Measurements from ENCODE around the gene PHKB. TPM values are rescaled to one million over a fixed set of nuclear protein-coding genes. Genes with fewer than 3 reads are reported as not detected.

Gene PHKB
- total RNA-seq, 1 experiment from 2014 or later: 38.8 TPM

- H3K27ac ChIP-seq (ENCODE audit: insufficient read length, low read depth, low read length): no peak overlapping the region
Observed at GRCh38 chr16:47732122-47732521, 271.0 kb downstream of the PHKB start.

More at GRCh38 chr16:47732122-47732521, 271.0 kb downstream of the PHKB start:
- no peak overlapping the region for H4K5ac ChIP-seq (ENCODE audit: insufficient read length, low read depth, low read length)
- no peak overlapping the region for H3K18ac ChIP-seq (ENCODE audit: insufficient read length, low read depth, low read length)
- Mint-ChIP-seq H3K36me3 (ENCODE audit: insufficient read depth in 1 of 3, low read depth in 3 of 3) (no peaks in the 10 kb centered on the region), H3K4me3 (no peak overlapping the region), H3K4me1 (peaks cover 27 to 41% of the 10 kb centered on the region in 2 experiments), H3K27me3 (ENCODE audit: low read depth) (no peaks in the 10 kb centered on the region), H3K9me3 (no peaks in the 10 kb centered on the region), H3K27ac (no peak overlapping the region)
- H3K79me1 ChIP-seq (ENCODE audit: insufficient read depth, low read depth, low read length, poor library complexity, severe bottlenecking): no peaks in the 10 kb centered on the region
- no peak overlapping the region for H4K8ac ChIP-seq (replicated peaks; ENCODE audit: insufficient read length, low read depth, low read length)
- H3T11ph ChIP-seq (ENCODE audit: low read length): no peak overlapping the region
- H2BK15ac ChIP-seq (ENCODE audit: low read depth, low read length): no peak overlapping the region
- H3K14ac ChIP-seq (ENCODE audit: insufficient read depth, low read length): no peak overlapping the region
- no peak overlapping the region for H3K23ac ChIP-seq (ENCODE audit: insufficient read length, low read depth, low read length)
- DNase-seq: no peak
- no peak overlapping the region for H2BK5ac ChIP-seq (ENCODE audit: insufficient read length, low read length)
- H3K9ac ChIP-seq (ENCODE audit: extremely low read depth, insufficient read length, low read length): no peak overlapping the region
- no CpG with 5 or more reads among the region's 3 CpGs for WGBS (ENCODE audit: extremely low coverage, insufficient read length, low lambda C conversion rate)
- no peak overlapping the region for H2AK5ac ChIP-seq (ENCODE audit: insufficient read length, low read length)
- H3K4ac ChIP-seq (ENCODE audit: low read depth, low read length): no peak overlapping the region
- H3K4me1 ChIP-seq (ENCODE audit: insufficient read depth, low read length): 0 out of 2 replicates have a peak, but pooled peaks cover 2% of the 10 kb centered on the region
- no peak overlapping the region for H3K56ac ChIP-seq (ENCODE audit: insufficient read length, low read depth, low read length)
- no peak for TF ChIP-seq CTCF (conservative IDR thresholded peaks at IDR 0.05)
- H4K91ac ChIP-seq (ENCODE audit: insufficient read length, low read depth, low read length): no peak overlapping the region
- no peak overlapping the region for H2BK12ac ChIP-seq (ENCODE audit: insufficient read length, low read depth, low read length)
- no peak overlapping the region for H3K4me2 ChIP-seq (ENCODE audit: insufficient read depth, insufficient read length, low read length)
- H2AFZ ChIP-seq (ENCODE audit: low read length): no peak overlapping the region
- no peaks in the 10 kb centered on the region for H3K79me2 ChIP-seq (ENCODE audit: insufficient read depth, low read length)
- H3K9me3 ChIP-seq (ENCODE audit: control insufficient read depth, low read depth, low read length): no peaks in the 10 kb centered on the region
- H2BK120ac ChIP-seq (ENCODE audit: low read depth, low read length, poor library complexity, severe bottlenecking): no peak overlapping the region
- H2BK20ac ChIP-seq (ENCODE audit: low read depth, low read length, poor library complexity, severe bottlenecking): no peak overlapping the region
- no peaks in the 10 kb centered on the region for H4K20me1 ChIP-seq (ENCODE audit: control insufficient read depth, insufficient read depth, insufficient read length)
- H3K23me2 ChIP-seq (ENCODE audit: insufficient read length, low read depth, low read length, poor library complexity, severe bottlenecking): no peaks in the 10 kb centered on the region
- no peaks in the 10 kb centered on the region for H3K27me3 ChIP-seq (ENCODE audit: insufficient read depth, low read length)
